GM23338 (cell line): ENCODE measurements around the gene SCN9A. TPM values are rescaled to one million over a fixed set of nuclear protein-coding genes. Genes with fewer than 3 reads are reported as not detected.

ENCODE experiments used
- ATAC-seq: fragments of 200-7000 bp; cut with Tn5 transposase; 3 replicates; pipeline ENCODE4 v1.9.1; 2020
- DNase-seq: peaks from one replicate; pipeline ENCODE4 v3.0.0-alpha.2; 2015; ENCODE audit warnings: low spot score
- H2AFZ ChIP-seq: fragments of 200-600 bp; sonication (generic); 2 replicates; pipeline ENCODE4 v1.8.0; 2016; ENCODE audit warnings: antibody characterized with exemption, mild to moderate bottlenecking, moderate library complexity
- H3F3A ChIP-seq: fragments of 200-600 bp; sonication (generic); replicated peaks from 2 replicates; pipeline ENCODE4 v1.8.0; 2017; ENCODE audit warnings: antibody characterized with exemption, mixed run types, low read depth
- H3K27ac ChIP-seq: fragments of 200-600 bp; sonication (generic); 2 replicates; pipeline ENCODE4 v1.6.1; 2016; ENCODE audit warnings: low read depth
- H3K27me3 ChIP-seq: fragments of 200-600 bp; sonication (generic); 2 replicates; pipeline ENCODE4 v1.8.0; 2016; ENCODE audit warnings: mild to moderate bottlenecking, mixed run types, moderate library complexity; ENCODE audit not compliant: insufficient read depth
- H3K36me3 ChIP-seq: fragments of 200-600 bp; sonication (generic); 2 replicates; pipeline ENCODE4 v1.8.0; 2016; ENCODE audit warnings: mild to moderate bottlenecking; ENCODE audit not compliant: insufficient read depth
- H3K4me1 ChIP-seq: fragments of 200-600 bp; sonication (generic); 2 replicates; pipeline ENCODE4 v1.8.0; 2016; ENCODE audit warnings: mild to moderate bottlenecking, moderate library complexity; ENCODE audit not compliant: insufficient read depth
- H3K4me2 ChIP-seq: fragments of 200-600 bp; sonication (generic); 2 replicates; pipeline ENCODE4 v1.7.1; 2017; ENCODE audit warnings: mixed run types
- H3K4me3 ChIP-seq: fragments of 200-600 bp; sonication (generic); 2 replicates; pipeline ENCODE4 v1.6.1; 2016; ENCODE audit warnings: mixed run types
- H3K79me2 ChIP-seq: fragments of 200-600 bp; sonication (generic); replicated peaks from 2 replicates; pipeline ENCODE4 v1.8.0; 2017; ENCODE audit warnings: mild to moderate bottlenecking; ENCODE audit not compliant: insufficient read depth
- H3K9me2 ChIP-seq: fragments of 200-600 bp; sonication (generic); 2 replicates; pipeline ENCODE4 v1.8.0; 2017; ENCODE audit not compliant: insufficient read depth
- H4K20me1 ChIP-seq: fragments of 200-600 bp; sonication (generic); replicated peaks from 2 replicates; pipeline ENCODE4 v1.8.0; 2017; ENCODE audit warnings: mild to moderate bottlenecking; ENCODE audit not compliant: insufficient read depth
- H3K27ac Mint-ChIP-seq: 2 replicates; pipeline ENCODE4 v1.8.0; 2020; ENCODE audit warnings: inconsistent platforms, mild to moderate bottlenecking, moderate library complexity, mixed read lengths
- H3K27me3 Mint-ChIP-seq: 3 replicates; pipeline ENCODE4 v1.8.0; 2022; ENCODE audit warnings: low read depth, mild to moderate bottlenecking, moderate library complexity, mixed read lengths, inconsistent platforms; ENCODE audit not compliant: insufficient read depth, poor library complexity
- H3K36me3 Mint-ChIP-seq: 3 replicates; pipeline ENCODE4 v1.8.0; 2021; ENCODE audit warnings: low read depth, mild to moderate bottlenecking, inconsistent platforms, moderate library complexity, mixed read lengths
- H3K4me1 Mint-ChIP-seq: 3 replicates; pipeline ENCODE4 v1.8.0; 2020; ENCODE audit warnings: mild to moderate bottlenecking, inconsistent platforms, mixed read lengths
- H3K4me3 Mint-ChIP-seq: 3 replicates; pipeline ENCODE4 v1.8.0; 2021; ENCODE audit warnings: moderate library complexity, mild to moderate bottlenecking, inconsistent platforms, mixed read lengths
- H3K9me3 Mint-ChIP-seq: 3 replicates; pipeline ENCODE4 v1.8.0; 2020; ENCODE audit warnings: moderate library complexity, mild to moderate bottlenecking, inconsistent platforms, mixed read lengths
- ETS1 ChIP-seq: IDR thresholded peaks from 2 replicates; pipeline ENCODE4 v1.6.1; 2016; ENCODE audit warnings: antibody characterized with exemption
- EZH2 ChIP-seq: fragments of 200-600 bp; sonication (generic); IDR thresholded peaks from one replicate; pipeline ENCODE4 v1.8.0; 2017; ENCODE audit warnings: antibody characterized with exemption, mild to moderate bottlenecking, low read depth; ENCODE audit not compliant: unreplicated experiment
- EZH2phosphoT487 ChIP-seq: fragments of 200-600 bp; sonication (generic); IDR thresholded peaks from one replicate; pipeline ENCODE4 v1.8.1; 2018; ENCODE audit warnings: antibody characterized with exemption; ENCODE audit not compliant: unreplicated experiment
- NANOG ChIP-seq: IDR thresholded peaks from 2 replicates; pipeline ENCODE4 v1.6.1; 2016; ENCODE audit warnings: antibody characterized with exemption, borderline replicate concordance
- POLR2AphosphoS5 ChIP-seq: IDR thresholded peaks from 2 replicates; pipeline ENCODE4 v1.6.1; 2016; ENCODE audit warnings: antibody characterized with exemption, low read depth
- ZNF114 ChIP-seq: fragments of 250-450 bp; sonication (Bioruptor Pico); IDR thresholded peaks from 2 replicates; pipeline ENCODE4 v1.5.0; 2020; ENCODE audit warnings: mild to moderate bottlenecking, moderate library complexity
- ZNF331 ChIP-seq: fragments of 250-450 bp; sonication (Bioruptor Pico); IDR thresholded peaks from 2 replicates; pipeline ENCODE4 v1.5.0; 2020; ENCODE audit warnings: low read depth, mild to moderate bottlenecking, moderate library complexity
- polyA plus RNA-seq: library from polyadenylated mRNA; unstranded; fragments of >200 nt; fragmentation: Nextera tagmentation; extraction: Ambion mirVana; gene quantifications from 2 replicates; pipeline ENCODE4 v1.2.1, GENCODE V29; 2016
- total RNA-seq: library from RNA; depleted of rRNA; stranded (reverse); fragments of >200 nt; shearing (Covaris generic); gene quantifications from 2 replicates; pipeline ENCODE4 v1.2.3, GENCODE V29; 2014
- TF ChIP-seq, protein P1 (sequence below): IDR thresholded peaks from one replicate; pipeline ENCODE4 v1.6.1; 2018; ENCODE audit warnings: antibody characterized with exemption; ENCODE audit not compliant: unreplicated experiment

SCN9A gene
- total and polyA plus RNA-seq, 2 experiments from 2014 or later, result 8.8 to 9.5 TPM

GRCh38 chr2:166351319-166351718 lies 24.4 kb downstream of the SCN9A start:
- DNase-seq (no peak), ATAC-seq (no peak)
- Histone ChIP-seq H3K36me3 (no peaks in the 10 kb centered on the region), H2AFZ (no peak overlapping the region), H3F3A (no peaks in the 10 kb centered on the region), H3K27ac (no peak overlapping the region), H3K4me2 (no peak overlapping the region), H3K4me1 (no peaks in the 10 kb centered on the region), H4K20me1 (no peaks in the 10 kb centered on the region), H3K79me2 (no peaks in the 10 kb centered on the region), H3K27me3 (no peaks in the 10 kb centered on the region), H3K4me3 (no peak overlapping the region), H3K9me2 (no peaks in the 10 kb centered on the region)
- Mint-ChIP-seq H3K4me1 (no peaks in the 10 kb centered on the region), H3K27me3 (peaks cover 2% of the 10 kb centered on the region), H3K27ac (no peak overlapping the region), H3K9me3 (no peaks in the 10 kb centered on the region), H3K36me3 (no peaks in the 10 kb centered on the region), H3K4me3 (no peak overlapping the region)
- TF ChIP-seq ETS1 (no peak), NANOG (no peak), POLR2AphosphoS5 (no peak), ZNF331 (CRISPR knock-in tag) (no peak), EZH2 (no peak), EZH2phosphoT487 (no peak), ZNF114 (CRISPR knock-in tag) (no peak)
- TF ChIP-seq, protein P1, sequence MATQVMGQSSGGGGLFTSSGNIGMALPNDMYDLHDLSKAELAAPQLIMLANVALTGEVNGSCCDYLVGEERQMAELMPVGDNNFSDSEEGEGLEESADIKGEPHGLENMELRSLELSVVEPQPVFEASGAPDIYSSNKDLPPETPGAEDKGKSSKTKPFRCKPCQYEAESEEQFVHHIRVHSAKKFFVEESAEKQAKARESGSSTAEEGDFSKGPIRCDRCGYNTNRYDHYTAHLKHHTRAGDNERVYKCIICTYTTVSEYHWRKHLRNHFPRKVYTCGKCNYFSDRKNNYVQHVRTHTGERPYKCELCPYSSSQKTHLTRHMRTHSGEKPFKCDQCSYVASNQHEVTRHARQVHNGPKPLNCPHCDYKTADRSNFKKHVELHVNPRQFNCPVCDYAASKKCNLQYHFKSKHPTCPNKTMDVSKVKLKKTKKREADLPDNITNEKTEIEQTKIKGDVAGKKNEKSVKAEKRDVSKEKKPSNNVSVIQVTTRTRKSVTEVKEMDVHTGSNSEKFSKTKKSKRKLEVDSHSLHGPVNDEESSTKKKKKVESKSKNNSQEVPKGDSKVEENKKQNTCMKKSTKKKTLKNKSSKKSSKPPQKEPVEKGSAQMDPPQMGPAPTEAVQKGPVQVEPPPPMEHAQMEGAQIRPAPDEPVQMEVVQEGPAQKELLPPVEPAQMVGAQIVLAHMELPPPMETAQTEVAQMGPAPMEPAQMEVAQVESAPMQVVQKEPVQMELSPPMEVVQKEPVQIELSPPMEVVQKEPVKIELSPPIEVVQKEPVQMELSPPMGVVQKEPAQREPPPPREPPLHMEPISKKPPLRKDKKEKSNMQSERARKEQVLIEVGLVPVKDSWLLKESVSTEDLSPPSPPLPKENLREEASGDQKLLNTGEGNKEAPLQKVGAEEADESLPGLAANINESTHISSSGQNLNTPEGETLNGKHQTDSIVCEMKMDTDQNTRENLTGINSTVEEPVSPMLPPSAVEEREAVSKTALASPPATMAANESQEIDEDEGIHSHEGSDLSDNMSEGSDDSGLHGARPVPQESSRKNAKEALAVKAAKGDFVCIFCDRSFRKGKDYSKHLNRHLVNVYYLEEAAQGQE, result no peak

DNA sequence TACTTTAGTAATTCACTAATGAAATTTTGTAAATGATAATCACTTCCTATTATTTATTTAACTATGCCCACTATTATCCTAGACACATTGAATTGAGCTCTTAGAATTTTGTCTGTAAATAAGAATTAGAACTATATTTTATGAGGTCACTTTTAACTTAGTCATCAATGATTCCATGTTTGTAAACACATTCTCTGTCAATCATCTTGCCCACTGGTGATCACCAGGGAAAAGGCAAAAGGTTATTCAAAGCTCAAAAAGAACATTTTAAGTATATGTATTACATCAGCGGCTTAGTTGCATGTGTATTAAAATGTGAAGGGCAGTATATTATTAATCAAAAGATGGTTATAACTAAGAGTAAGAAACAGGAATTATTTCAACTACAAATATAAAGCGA lies 25.2 kb downstream of the SCN9A start:
- Mint-ChIP-seq H3K27me3 (peaks cover 2% of the 10 kb centered on the region), H3K4me3 (no peak overlapping the region), H3K4me1 (no peaks in the 10 kb centered on the region), H3K36me3 (no peaks in the 10 kb centered on the region), H3K27ac (no peak overlapping the region), H3K9me3 (no peaks in the 10 kb centered on the region)
- no peaks in the 10 kb centered on the region for H4K20me1 ChIP-seq
- no peak for TF ChIP-seq NANOG
- no peak overlapping the region for H3K4me2 ChIP-seq
- no peaks in the 10 kb centered on the region for H3K36me3 ChIP-seq
- ATAC-seq, result no peak
- H3K79me2 ChIP-seq, result no peaks in the 10 kb centered on the region
- H3K9me2 ChIP-seq, result no peaks in the 10 kb centered on the region
- no peak overlapping the region for H3K27ac ChIP-seq
- no peaks in the 10 kb centered on the region for H3K27me3 ChIP-seq
- H3F3A ChIP-seq, result no peaks in the 10 kb centered on the region
- H3K4me1 ChIP-seq, result no peaks in the 10 kb centered on the region
- no peak overlapping the region for H3K4me3 ChIP-seq
- DNase-seq, result no peak
- H2AFZ ChIP-seq, result no peak overlapping the region
